SH-SY5Y (cell line): Measurements from ENCODE around the gene TANGO2.

ENCODE experiments used
- GATA2 ChIP-seq: IDR thresholded peaks from 2 replicates; pipeline ENCODE4 v1.6.1; 2011; ENCODE audit warnings: mild to moderate bottlenecking, low read depth, low read length
- GATA3 ChIP-seq: IDR thresholded peaks from 2 replicates; pipeline ENCODE4 v1.6.1; 2011; ENCODE audit warnings: low read depth, mild to moderate bottlenecking, low read length, moderate library complexity

GRCh38 chr22:20087319-20088262 lies 66.7 kb downstream of the TANGO2 start:
- TF ChIP-seq GATA2 (no peak), GATA3 (no peak)
